K562 (cell line): ENCODE measurements around the gene PSMD9. TPM values are rescaled to one million over a fixed set of nuclear protein-coding genes. Genes with fewer than 3 reads are reported as not detected.
A peak's percentile ranks its signal among the peaks of the same experiment; 100 is the strongest.

ENCODE experiments used
- AFF4 ChIP-seq: sonication (generic); formaldehyde crosslinking; IDR thresholded peaks from 2 replicates; pipeline ENCODE4 v1.8.0; 2023; ENCODE audit warnings: mild to moderate bottlenecking, missing genetic modification reagents
- CGGBP1 ChIP-seq: fragments of 250-450 bp; sonication (Bioruptor Pico); IDR thresholded peaks from 2 replicates; pipeline ENCODE4 v1.9.0; 2021; ENCODE audit warnings: mild to moderate bottlenecking
- DNMT1 ChIP-seq: fragments of 450-650 bp; IDR thresholded peaks from 2 replicates; pipeline ENCODE4 v1.6.1; 2016; ENCODE audit warnings: antibody characterized with exemption, mild to moderate bottlenecking
- E2F6 ChIP-seq, 2 experiments: IDR thresholded peaks; 2 replicates each; pipeline ENCODE4 v1.6.1; 2011; ENCODE audit warnings: borderline replicate concordance in 1 of 2, control low read depth in 1 of 2, low read depth in 1 of 2, low read length in 1 of 2, mild to moderate bottlenecking in 1 of 2, mixed read lengths in 1 of 2, moderate library complexity in 1 of 2; ENCODE audit not compliant: insufficient read depth in 1 of 2, insufficient read length in 1 of 2, poor library complexity in 1 of 2, severe bottlenecking in 1 of 2; ENCODE audit errors: extremely low read depth in 1 of 2
- ETV6 ChIP-seq, 3 experiments: fragments of 150-350 bp in 1 of 3; sonication (generic) in 1 of 3; formaldehyde crosslinking in 1 of 3; IDR thresholded peaks; 2 replicates each; pipeline versions ENCODE4 v1.6.1 to v1.8.0; 2014 to 2022; ENCODE audit warnings: borderline replicate concordance in 2 of 3, low read depth in 2 of 3, antibody characterized with exemption in 1 of 3, low read length in 1 of 3, mild to moderate bottlenecking in 1 of 3, missing genetic modification reagents in 1 of 3
- GABPB2 ChIP-seq: fragments of 250-450 bp; sonication (Bioruptor Pico); conservative IDR thresholded peaks from 2 replicates; pipeline ENCODE4 v1.5.1; 2021; ENCODE audit warnings: mild to moderate bottlenecking
- HDAC2 ChIP-seq: fragments of 450-650 bp; IDR thresholded peaks from 2 replicates; pipeline ENCODE4 v1.6.1; 2016; ENCODE audit warnings: mild to moderate bottlenecking
- HDGF ChIP-seq: fragments of 450-650 bp; IDR thresholded peaks from 2 replicates; pipeline ENCODE4 v1.6.1; 2016
- IRF2 ChIP-seq: sonication (generic); formaldehyde crosslinking; IDR thresholded peaks from 2 replicates; pipeline ENCODE4 v1.8.1; 2022; ENCODE audit warnings: mild to moderate bottlenecking, missing genetic modification reagents
- KLF6 ChIP-seq: fragments of 250-450 bp; sonication (Bioruptor Pico); IDR thresholded peaks from 2 replicates; pipeline ENCODE4 v1.4.0; 2020; ENCODE audit warnings: mild to moderate bottlenecking, moderate library complexity, borderline replicate concordance
- L3MBTL2 ChIP-seq: fragments of 450-650 bp; IDR thresholded peaks from 2 replicates; pipeline ENCODE4 v1.6.1; 2016; ENCODE audit warnings: mild to moderate bottlenecking, moderate library complexity
- NEUROD1 ChIP-seq: fragments of 150-350 bp; IDR thresholded peaks from 2 replicates; pipeline ENCODE4 v1.6.1; 2014; ENCODE audit warnings: borderline replicate concordance, low read length, low read depth; ENCODE audit not compliant: partially characterized antibody
- RCOR1 ChIP-seq, 2 experiments: IDR thresholded peaks; 2 replicates each; pipeline ENCODE4 v1.6.1; 2012; ENCODE audit warnings: low read depth in 2 of 2, low read length in 2 of 2, borderline replicate concordance in 1 of 2, improper control_type of control experiment in 1 of 2
- SNAPC5 ChIP-seq: fragments of 250-450 bp; sonication (Bioruptor Pico); IDR thresholded peaks from 2 replicates; pipeline ENCODE4 v1.8.0; 2021; ENCODE audit warnings: moderate library complexity, mild to moderate bottlenecking, inconsistent platforms
- THAP12 ChIP-seq: fragments of 250-450 bp; sonication (Bioruptor Pico); IDR thresholded peaks from 2 replicates; pipeline ENCODE4 v1.9.0; 2021; ENCODE audit warnings: mild to moderate bottlenecking, inconsistent platforms
- ZKSCAN3 ChIP-seq: fragments of 250-450 bp; sonication (Bioruptor Pico); IDR thresholded peaks from 2 replicates; pipeline ENCODE4 v1.4.0; 2020
- ZNF511 ChIP-seq: sonication (generic); formaldehyde crosslinking; IDR thresholded peaks from 2 replicates; pipeline ENCODE4 v1.8.0; 2022; ENCODE audit warnings: mild to moderate bottlenecking, missing genetic modification reagents
- polyA plus RNA-seq, 8 experiments: library from polyadenylated mRNA; depleted of rRNA in 4 of 8; stranded (reverse) in 5 of 8; unstranded in 3 of 8; fragments of >200 nt; fragmentation: Nextera tagmentation in 2 of 8; fragmentation: Illumina TruSeq in 1 of 8; extraction: Ambion mirVana in 2 of 8; extraction: Trizol in 1 of 8; gene quantifications; 2 replicates each; pipeline versions ENCODE4 v1.2.1 to v1.2.3, GENCODE V29; 2011 to 2014; ENCODE audit warnings: inconsistent platforms in 1 of 8, missing spikeins in 1 of 8
- total RNA-seq, 7 experiments: library from RNA; depleted of rRNA in 6 of 7; stranded (reverse); fragments of >200 nt in 6 of 7; fragmentation: Illumina TruSeq in 2 of 7; extraction: Trizol in 2 of 7; gene quantifications; 2 replicates each; pipeline versions ENCODE4 v1.2.1 to v1.2.3, GENCODE V29; 2011 to 2021; ENCODE audit warnings: low replicate concordance in 1 of 7

The PSMD9 gene
- total and polyA plus RNA-seq, 9 of the 15 experiments (the other 6 are each of a cell fraction or from before 2014, with no cell fraction given): 12.2 to 143 (median 61.3) TPM

GRCh38 chr12:121892673-121893561 is 4.3 kb downstream of the PSMD9 start (continued):
- TF ChIP-seq NEUROD1 (peak; percentile 45), THAP12 (no peak), IRF2 (CRISPR knock-in tag) (no peak), KLF6 (CRISPR knock-in tag) (no peak), DNMT1 (no peak), HDAC2 (no peak), SNAPC5 (CRISPR knock-in tag) (no peak), ETV6 (IDR thresholded peaks at IDR 0.05; ENCODE audit: borderline replicate concordance in 1 of 2, low read depth in 2 of 2, low read length in 1 of 2) (no peak), ETV6 (CRISPR knock-in tag; IDR thresholded peaks at IDR 0.05; ENCODE audit: borderline replicate concordance) (no peak), L3MBTL2 (no peak), ZNF511 (peak; percentile 51; the same call in 1 of the 2 replicates), RCOR1 (IDR thresholded peaks at IDR 0.05; ENCODE audit: borderline replicate concordance in 1 of 2, low read depth in 2 of 2, low read length in 2 of 2) (peak in 1 of 2 experiments; percentile 52; a peak in 1 of 4 replicates), GABPB2 (no peak), AFF4 (CRISPR knock-in tag) (no peak), CGGBP1 (CRISPR knock-in tag) (no peak), ZKSCAN3 (CRISPR knock-in tag) (no peak), E2F6 (IDR thresholded peaks at IDR 0.05; ENCODE audit: borderline replicate concordance in 1 of 2, extremely low read depth in 1 of 2, insufficient read depth in 1 of 2, insufficient read length in 1 of 2, low read depth in 1 of 2, low read length in 1 of 2, poor library complexity in 1 of 2, severe bottlenecking in 1 of 2) (peak in 1 of 2 experiments; percentile 6), HDGF (no peak)
